ENCODE results near the gene CLHC1.

GRCh38 chr2:55196526-55196925 is 35.6 kb downstream of the CLHC1 start:
- TF ChIP-seq POLR2AphosphoS5 (IDR thresholded peaks at IDR 0.05; ENCODE audit: low read depth, low read length) (no peak), SPI1 (IDR thresholded peaks at IDR 0.05; ENCODE audit: low read depth, low read length) (no peak), POLR2A (IDR thresholded peaks at IDR 0.05; ENCODE audit: low read depth, low read length) (no peak)

All from GM12891 (cell line).